GM18951 (cell line): ENCODE results near the gene MADD.
A peak's percentile ranks its signal among the peaks of the same experiment; 100 is the strongest.

ENCODE experiments used
- POLR2A ChIP-seq: IDR thresholded peaks from 4 replicates; pipeline ENCODE4 v1.6.1; 2011; ENCODE audit warnings: mild to moderate bottlenecking; ENCODE audit not compliant: insufficient read length, insufficient read depth; ENCODE audit errors: extremely low read depth
- in situ Hi-C: fragments of 300-500 bp; cut with MboI; formaldehyde crosslinking; loops from one replicate; pipeline ENCODE4 v1.12.0; 2022; ENCODE audit warnings: low sequenced_read_pairs, mixed read lengths, inconsistent platforms; ENCODE audit not compliant: unreplicated experiment

MADD gene

DNA sequence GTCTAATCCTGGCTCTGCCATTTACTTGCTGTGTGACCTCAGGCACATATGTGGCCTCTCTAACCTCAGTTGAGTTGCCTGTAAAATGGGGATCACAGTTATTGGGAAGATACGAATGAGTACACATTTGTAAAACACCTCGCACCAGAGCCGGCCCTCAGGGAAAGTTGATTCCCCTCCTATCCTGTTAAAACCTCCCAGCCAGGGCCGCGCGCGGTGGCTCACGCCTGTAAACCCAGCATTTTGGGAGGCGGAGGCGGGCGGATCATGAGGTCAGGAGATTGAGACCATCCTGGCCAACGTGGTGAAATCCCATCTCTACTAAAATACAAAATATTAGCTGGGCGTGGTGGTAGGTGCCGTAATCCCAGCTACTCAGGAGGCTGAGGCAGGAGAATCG, 90.4 kb downstream of the MADD start:
- in situ Hi-C loops = no loop called here
- TF ChIP-seq POLR2A = no peak

- no peak for TF ChIP-seq POLR2A
- in situ Hi-C loops = no loop called here
These were observed 91.5 kb downstream of the MADD start for GRCh38 chr11:47361419-47361818.

DNA sequence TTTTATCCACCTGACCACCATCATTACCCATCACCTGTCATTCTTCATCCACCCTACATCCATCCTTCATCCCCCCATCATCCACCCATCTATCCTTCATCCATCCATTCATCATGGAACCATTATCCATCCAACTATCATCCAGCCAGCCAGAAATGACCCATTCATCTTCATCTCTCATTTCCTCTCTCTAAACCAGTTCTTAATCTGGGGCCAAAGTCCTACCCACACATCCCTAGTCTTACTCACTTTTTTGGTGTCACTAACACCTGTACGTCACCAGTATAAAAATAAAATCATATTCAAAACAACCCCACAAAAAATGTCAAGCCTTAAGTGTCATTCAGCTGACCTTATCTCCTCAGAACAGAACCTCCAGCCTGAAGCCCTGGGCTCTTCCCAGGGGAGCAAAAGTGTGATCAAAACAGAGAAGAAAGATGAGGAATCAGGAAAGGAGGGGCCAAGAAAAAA, 96.1 kb downstream of the MADD start:
- no peak for TF ChIP-seq POLR2A
- in situ Hi-C loops = no loop called here

GRCh38 chr11:47369676-47370075, 99.7 kb downstream of the MADD start:
- in situ Hi-C loops = no loop called here
- no peak for TF ChIP-seq POLR2A

DNA sequence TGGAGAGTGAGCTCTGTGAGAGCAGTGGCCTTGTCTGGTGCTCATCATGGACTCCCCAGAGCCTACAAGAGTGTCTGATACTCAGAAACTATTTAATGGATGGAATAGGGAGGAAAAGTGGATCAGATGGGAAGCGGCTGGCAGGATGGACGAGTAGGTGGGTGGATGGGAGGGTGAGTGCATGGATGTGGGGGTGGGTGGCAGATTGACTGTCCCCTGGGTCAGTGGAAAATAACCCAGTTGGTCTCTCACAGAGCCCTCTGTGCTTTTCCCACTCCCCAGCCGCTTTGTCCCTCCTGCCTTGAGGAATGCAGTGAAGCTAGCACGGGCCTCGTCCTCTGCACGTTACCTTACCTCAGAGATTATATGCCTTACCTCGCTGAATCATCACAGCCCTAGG, 102.5 kb downstream of the MADD start:
- no peak for TF ChIP-seq POLR2A
- in situ Hi-C loops = no loop called here

DNA sequence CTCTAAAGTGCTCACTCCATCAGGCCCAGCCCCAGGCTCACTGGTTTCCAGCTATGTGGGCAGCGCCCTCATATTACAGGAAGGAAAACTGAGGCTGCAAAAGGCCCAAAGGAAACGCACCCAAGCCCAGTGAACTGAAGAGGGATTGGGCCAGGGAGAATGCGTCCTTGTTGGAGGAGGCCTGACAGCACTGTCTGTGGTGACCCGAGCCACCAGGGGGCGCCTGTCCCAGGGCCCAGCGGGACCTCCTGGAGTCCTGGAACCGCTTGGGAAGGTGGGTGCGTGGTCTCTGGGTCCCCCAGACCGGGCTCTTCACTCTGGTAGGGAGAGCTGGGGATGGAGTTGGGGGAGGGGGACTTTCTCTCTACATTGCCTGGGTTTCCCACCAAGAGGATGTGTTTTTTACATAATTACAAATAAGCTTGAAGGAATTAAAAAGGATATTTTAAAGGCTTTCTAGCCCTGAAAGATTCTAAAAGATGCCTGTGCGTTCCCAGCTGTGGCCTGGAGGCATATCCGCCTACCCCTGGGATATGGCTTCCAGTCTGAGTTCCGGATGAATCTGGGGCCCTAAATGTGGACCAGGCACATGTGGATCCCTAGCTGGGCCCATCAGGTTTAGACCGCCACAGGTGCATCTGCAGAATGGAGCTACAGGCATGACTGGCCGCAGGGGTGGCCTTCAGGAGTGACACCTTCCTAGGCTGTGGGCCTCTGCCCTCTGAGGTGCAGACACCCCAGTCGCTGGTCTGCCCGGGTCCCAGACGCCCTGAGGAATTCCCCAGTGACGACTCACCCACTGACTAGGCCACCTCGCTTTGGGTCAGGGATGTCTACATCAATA, 104.2 kb downstream of the MADD start:
- in situ Hi-C loops = no loop called here
- no peak for TF ChIP-seq POLR2A

GRCh38 chr11:47374720-47375019, 104.7 kb downstream of the MADD start:
- no peak for TF ChIP-seq POLR2A
- in situ Hi-C loops = no loop called here

- in situ Hi-C loops = no loop called here
- TF ChIP-seq POLR2A = no peak
These were observed 105.1 kb downstream of the MADD start for GRCh38 chr11:47375020-47375419.

GRCh38 chr11:47375546-47376085, 105.7 kb downstream of the MADD start:
- in situ Hi-C loops = no loop called here

GRCh38 chr11:47376107-47376524, 106.2 kb downstream of the MADD start:
- in situ Hi-C loops = no loop called here
- TF ChIP-seq POLR2A = no peak

More at GRCh38 chr11:47375546-47376085, 105.7 kb downstream of the MADD start:
- no peak for TF ChIP-seq POLR2A

DNA sequence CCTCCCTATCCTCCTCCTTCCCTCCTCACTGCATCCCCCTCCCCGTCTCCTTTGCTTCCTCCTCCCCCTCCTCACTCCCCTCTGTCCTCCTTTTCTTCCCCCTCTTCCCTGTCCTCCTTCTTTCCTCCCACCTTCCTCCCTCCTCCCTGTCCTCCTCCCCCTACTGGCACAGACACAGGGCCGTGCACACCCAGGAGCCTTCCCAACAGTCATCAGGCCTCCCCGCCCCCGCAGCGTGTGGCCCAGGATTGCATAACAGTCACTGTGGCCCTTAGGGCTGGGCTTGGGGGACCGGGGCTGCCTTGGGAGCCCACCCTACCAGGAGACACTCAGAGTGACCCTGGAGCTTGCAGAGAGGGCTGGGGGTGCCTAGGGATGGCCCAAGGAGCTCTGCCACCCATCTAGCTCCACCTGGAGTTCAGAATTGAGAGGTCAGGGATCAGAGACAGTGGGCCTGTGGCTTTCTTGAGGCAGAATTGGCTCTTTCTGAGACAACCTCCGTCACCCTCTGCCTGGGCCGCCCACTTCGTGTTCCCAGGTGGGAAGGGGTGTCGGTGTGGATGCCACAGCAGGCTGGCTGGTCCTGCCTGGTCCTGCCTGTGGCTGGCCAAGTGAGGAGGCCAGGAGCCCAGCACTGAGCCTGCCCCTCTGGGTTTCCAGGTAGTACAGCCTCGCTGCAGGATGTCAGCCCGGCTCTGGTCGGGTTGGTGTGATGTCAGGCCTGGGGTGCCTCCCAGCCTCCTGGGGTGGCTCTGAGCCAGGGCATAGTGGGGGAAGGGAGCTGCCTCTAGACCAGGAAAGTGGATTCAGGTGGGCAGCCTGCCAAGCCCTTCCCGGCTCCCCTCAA, 106.8 kb downstream of the MADD start:
- no peak for TF ChIP-seq POLR2A
- in situ Hi-C loops = no loop called here

DNA sequence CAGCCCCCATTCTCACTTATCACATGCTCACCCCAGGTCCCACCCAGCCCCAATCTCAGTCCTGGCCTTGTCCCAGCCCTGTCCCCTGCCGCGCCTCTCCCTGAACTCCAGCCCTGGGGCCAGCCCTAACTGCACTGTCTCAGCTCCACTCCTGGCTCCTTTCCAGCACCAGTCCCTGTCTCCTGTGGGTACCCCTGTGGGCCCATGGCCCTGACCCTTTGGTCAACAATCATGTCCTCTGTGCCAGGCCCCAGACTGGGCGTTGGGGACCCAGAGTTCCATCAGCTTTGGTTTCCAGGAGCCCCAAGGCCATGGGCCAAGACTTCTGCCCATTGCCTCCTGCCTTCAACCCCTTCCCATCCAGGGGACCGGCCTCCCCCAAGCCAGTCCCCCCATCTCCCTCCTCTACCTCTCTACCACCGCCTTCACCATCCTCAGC, 107.7 kb downstream of the MADD start:
- TF ChIP-seq POLR2A = no peak
- in situ Hi-C loops = no loop called here

DNA sequence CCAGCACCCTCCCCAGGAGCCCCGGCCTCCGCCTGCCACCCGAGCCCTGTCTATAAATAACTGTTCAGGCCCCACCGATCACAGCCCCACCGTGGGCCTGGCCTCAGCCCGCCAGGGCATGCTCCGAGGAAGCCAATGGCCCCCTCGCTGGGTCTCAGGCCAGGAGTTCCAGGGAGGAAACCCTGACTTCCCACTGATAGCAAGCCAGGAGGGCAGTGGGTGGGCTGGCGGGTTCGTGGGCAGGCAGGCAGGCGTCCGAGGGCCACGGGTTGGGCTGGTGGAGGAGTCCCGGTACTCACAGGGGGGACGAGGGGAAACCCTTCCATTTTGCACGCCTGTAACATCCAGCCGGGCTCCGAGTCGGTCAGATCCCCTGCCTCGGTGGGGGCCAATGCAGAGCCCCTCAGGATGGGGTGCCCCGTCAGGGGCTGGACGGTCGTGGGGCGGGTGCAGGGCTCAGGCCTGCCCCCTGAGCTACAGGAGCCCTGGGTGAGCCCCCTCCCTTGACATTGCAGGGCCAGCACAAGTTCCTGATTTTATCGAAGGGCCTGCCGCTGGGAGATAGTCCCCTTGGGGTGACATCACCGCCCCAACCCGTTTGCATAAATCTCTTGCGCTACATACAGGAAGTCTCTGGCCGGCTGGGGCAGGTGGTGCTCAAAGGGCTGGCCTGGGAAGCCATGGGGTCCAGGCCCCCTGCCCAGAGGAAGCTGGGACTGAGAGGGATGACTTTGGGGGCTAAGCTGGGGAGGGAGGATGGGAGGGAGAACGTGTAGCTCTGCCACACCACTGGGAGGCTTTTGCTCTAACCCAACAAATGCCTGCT, 108.3 kb downstream of the MADD start, which contains the start of gene SPI1:
Gene SPI1 (minus strand): TSS at position 538 of the 826 bp plus-strand sequence. CDS start 194 bp downstream, at position 344.
- in situ Hi-C loops = no loop called here

More for the DNA sequence above, 108.3 kb downstream of the MADD start, which contains the start of gene SPI1:
- TF ChIP-seq POLR2A = peak; percentile 74
